ENCODE results near the gene TMEM86A. TPM values are rescaled to one million over a fixed set of nuclear protein-coding genes. Genes with fewer than 3 reads are reported as not detected.
"Not testable (repeated sequence)": the region's sequence is repeated elsewhere in the genome, so short reads cannot be mapped to it uniquely, and the experiment has no call there.

Gene TMEM86A
- total RNA-seq, 1 donor from 2014 or later, result not detected

DNA sequence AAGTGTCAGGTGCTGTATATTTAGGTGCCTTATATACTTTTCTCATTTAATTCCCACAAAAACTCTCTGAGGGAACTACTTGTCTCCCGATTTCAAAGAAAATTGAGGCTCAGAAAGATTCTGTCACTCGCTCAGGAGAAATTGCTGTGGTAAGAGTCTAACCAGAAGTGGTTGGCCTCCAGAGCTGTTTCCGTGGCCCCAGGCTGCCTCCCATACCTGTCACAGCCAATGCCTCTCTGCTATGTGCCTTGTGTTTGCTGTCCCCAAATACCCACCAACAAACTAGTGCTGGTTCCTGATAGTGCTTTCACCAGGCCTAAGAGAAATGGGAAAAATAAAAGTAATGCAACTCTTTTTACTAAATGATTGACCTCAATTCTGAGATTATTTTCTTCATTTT, 21.0 kb upstream of the TMEM86A start:
- Mint-ChIP-seq H3K9me3 (no peaks in the 10 kb centered on the region), H3K27ac (no peak overlapping the region), H3K36me3 (no peaks in the 10 kb centered on the region), H3K4me3 (no peak overlapping the region), H3K4me1 (peaks cover 4% of the 10 kb centered on the region), H3K27me3 (ENCODE audit: insufficient read depth, low read depth) (peaks cover 2% of the 10 kb centered on the region)
- H3K9ac ChIP-seq, result no peak overlapping the region
- no peaks in the 10 kb centered on the region for H3K9me3 ChIP-seq (ENCODE audit: low read depth)
- no peaks in the 10 kb centered on the region for H3F3A ChIP-seq (ENCODE audit: low read depth)
- no peaks in the 10 kb centered on the region for H4K20me1 ChIP-seq (ENCODE audit: low read depth)
- TF ChIP-seq EZH2phosphoT487 (IDR thresholded peaks at IDR 0.05) (no peak), CTCF (IDR thresholded peaks at IDR 0.05) (no peak), EZH2 (IDR thresholded peaks at IDR 0.05) (no peak)
- no peak overlapping the region for H3K27ac ChIP-seq
- no peak overlapping the region for H3K4me3 ChIP-seq
- no peaks in the 10 kb centered on the region for H3K27me3 ChIP-seq
- no peaks in the 10 kb centered on the region for H3K79me2 ChIP-seq (ENCODE audit: low read depth)
- no peaks in the 10 kb centered on the region for H3K36me3 ChIP-seq
- H3K4me1 ChIP-seq, result no peaks in the 10 kb centered on the region
- no peak for DNase-seq (ENCODE audit: low spot score)
- H3K4me2 ChIP-seq, result no peak overlapping the region
- no peak overlapping the region for H2AFZ ChIP-seq (replicated peaks)

DNA sequence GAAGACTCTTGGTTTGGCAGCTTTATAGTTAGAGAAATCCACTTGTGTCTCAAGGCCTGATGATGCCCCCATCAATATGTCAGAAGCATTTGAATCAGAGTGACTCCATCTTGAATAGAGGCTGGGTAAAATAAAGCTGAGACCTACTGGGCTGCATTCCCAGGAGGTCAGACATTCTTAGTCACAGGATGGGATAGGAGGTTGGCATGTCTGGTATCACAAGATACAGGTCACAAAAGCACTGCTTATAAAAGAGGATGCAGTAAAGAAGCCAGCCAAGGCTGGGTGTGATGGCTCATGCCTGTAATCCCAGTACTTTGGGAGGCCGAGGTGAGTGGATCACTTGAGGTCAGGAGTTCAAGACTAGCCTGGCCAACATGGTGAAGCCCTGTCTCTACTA, 16.6 kb upstream of the TMEM86A start:
- H3K27ac ChIP-seq; H3K4me1 Mint-ChIP-seq; H3K36me3 ChIP-seq; H4K20me1 ChIP-seq (ENCODE audit: low read depth); H3K9me3 Mint-ChIP-seq; H3K27me3 Mint-ChIP-seq (ENCODE audit: insufficient read depth, low read depth); H3K9me3 ChIP-seq (ENCODE audit: low read depth); H3K36me3 Mint-ChIP-seq; H3K27ac Mint-ChIP-seq; H3K9ac ChIP-seq; H3F3A ChIP-seq (ENCODE audit: low read depth); H3K4me3 Mint-ChIP-seq; H3K4me3 ChIP-seq; DNase-seq (ENCODE audit: low spot score); H3K4me2 ChIP-seq; H2AFZ ChIP-seq (replicated peaks); H3K27me3 ChIP-seq; H3K79me2 ChIP-seq (ENCODE audit: low read depth): not testable (repeated sequence)
- peaks cover 17% of the 10 kb centered on the region for H3K4me1 ChIP-seq

DNA sequence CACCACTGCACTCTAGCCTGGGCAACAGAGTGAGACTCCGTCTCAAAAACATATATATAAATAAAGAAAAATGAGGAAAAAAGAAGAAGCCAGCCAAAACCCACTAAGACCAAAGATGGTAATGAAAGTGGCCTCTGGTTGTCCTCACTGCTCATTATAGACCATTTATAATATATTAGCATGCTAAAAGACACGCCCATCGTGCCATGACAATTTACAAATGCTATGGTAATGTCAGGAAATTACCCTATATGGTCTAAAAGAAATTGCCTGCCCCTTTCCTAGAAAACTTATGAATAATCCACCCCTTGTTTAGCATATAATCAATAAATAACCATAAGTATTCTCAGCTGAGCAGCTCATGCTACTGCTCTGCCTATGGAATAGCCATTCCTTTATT, 16.1 kb upstream of the TMEM86A start:
- H3K27me3 Mint-ChIP-seq (ENCODE audit: insufficient read depth, low read depth), result no peaks in the 10 kb centered on the region
- Histone ChIP-seq H3K4me2 (no peak overlapping the region), H3F3A (ENCODE audit: low read depth) (no peaks in the 10 kb centered on the region), H3K79me2 (ENCODE audit: low read depth) (no peaks in the 10 kb centered on the region), H3K27ac (no peak overlapping the region), H3K9me3 (ENCODE audit: low read depth) (no peaks in the 10 kb centered on the region), H3K4me1 (peaks cover 17% of the 10 kb centered on the region), H4K20me1 (ENCODE audit: low read depth) (no peaks in the 10 kb centered on the region), H3K27me3 (no peaks in the 10 kb centered on the region), H3K9ac (no peak overlapping the region), H3K4me3 (no peak overlapping the region), H3K36me3 (no peaks in the 10 kb centered on the region), H2AFZ (replicated peaks) (no peak overlapping the region)
- no peak overlapping the region for H3K27ac Mint-ChIP-seq
- no peak for TF ChIP-seq EZH2 (IDR thresholded peaks at IDR 0.05)
- no peak for TF ChIP-seq CTCF (IDR thresholded peaks at IDR 0.05)
- no peak for TF ChIP-seq EZH2phosphoT487 (IDR thresholded peaks at IDR 0.05)
- H3K4me3 Mint-ChIP-seq, result no peak overlapping the region
- H3K9me3 Mint-ChIP-seq, result no peaks in the 10 kb centered on the region
- no peak for DNase-seq (ENCODE audit: low spot score)
- H3K4me1 Mint-ChIP-seq, result peaks cover 9% of the 10 kb centered on the region
- H3K36me3 Mint-ChIP-seq, result no peaks in the 10 kb centered on the region

- Mint-ChIP-seq H3K4me3 (no peak overlapping the region), H3K9me3 (no peaks in the 10 kb centered on the region), H3K4me1 (peaks cover 9% of the 10 kb centered on the region), H3K36me3 (no peaks in the 10 kb centered on the region), H3K27me3 (ENCODE audit: insufficient read depth, low read depth) (no peaks in the 10 kb centered on the region), H3K27ac (no peak overlapping the region)
- TF ChIP-seq EZH2 (IDR thresholded peaks at IDR 0.05) (no peak), CTCF (IDR thresholded peaks at IDR 0.05) (no peak), EZH2phosphoT487 (IDR thresholded peaks at IDR 0.05) (no peak)
- H3K4me1 ChIP-seq, result peaks cover 17% of the 10 kb centered on the region
- no peak overlapping the region for H3K4me3 ChIP-seq
- H3K4me2 ChIP-seq, result no peak overlapping the region
- no peak for DNase-seq (ENCODE audit: low spot score)
- H3K27me3 ChIP-seq, result no peaks in the 10 kb centered on the region
- H3K27ac ChIP-seq, result no peak overlapping the region
- H3K36me3 ChIP-seq, result no peaks in the 10 kb centered on the region
- H3F3A ChIP-seq (ENCODE audit: low read depth), result no peaks in the 10 kb centered on the region
- no peak overlapping the region for H3K9ac ChIP-seq
- H4K20me1 ChIP-seq (ENCODE audit: low read depth), result no peaks in the 10 kb centered on the region
- H2AFZ ChIP-seq (replicated peaks), result peak overlapping the region; percentile 95
- H3K79me2 ChIP-seq (ENCODE audit: low read depth), result no peaks in the 10 kb centered on the region
- no peaks in the 10 kb centered on the region for H3K9me3 ChIP-seq (ENCODE audit: low read depth)
Observed at GRCh38 chr11:18684267-18684666, 14.3 kb upstream of the TMEM86A start.

DNA sequence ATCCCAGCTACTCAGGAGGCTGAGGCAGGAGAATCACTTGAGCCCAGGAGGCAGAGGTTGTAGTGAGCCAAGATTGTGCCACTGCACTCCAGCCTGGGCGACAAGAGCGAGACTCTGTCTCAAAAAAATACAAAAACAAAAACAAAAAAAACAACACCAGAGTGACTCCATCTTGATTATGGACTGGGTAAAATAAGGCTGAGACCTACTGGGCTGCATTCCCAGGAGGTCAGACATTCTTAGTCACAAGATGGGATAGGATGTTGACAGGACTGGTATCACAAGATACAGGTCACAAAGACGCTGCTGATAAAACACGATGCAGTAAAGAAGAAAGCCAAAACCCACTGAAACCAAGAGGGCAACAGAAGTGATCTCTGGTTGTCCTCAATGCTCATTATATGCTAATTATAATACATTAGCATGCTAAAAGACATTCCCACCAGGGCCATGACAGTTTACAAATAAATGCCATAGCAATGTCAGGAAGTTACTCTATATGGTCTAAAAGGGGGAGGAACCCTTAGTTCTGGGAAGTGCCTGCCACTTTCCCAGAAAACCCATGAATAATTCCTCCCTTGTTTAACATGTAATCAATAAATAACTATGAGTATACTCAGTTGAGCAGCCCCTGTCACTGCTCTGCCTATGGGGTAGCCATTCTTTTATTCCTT, 7.0 kb upstream of the TMEM86A start:
- H3K36me3 Mint-ChIP-seq; H3K27ac ChIP-seq; H3K36me3 ChIP-seq; H3K9ac ChIP-seq; H3F3A ChIP-seq (ENCODE audit: low read depth); H3K4me1 ChIP-seq; DNase-seq (ENCODE audit: low spot score); H3K27me3 Mint-ChIP-seq (ENCODE audit: insufficient read depth, low read depth); H3K4me3 Mint-ChIP-seq; H2AFZ ChIP-seq (replicated peaks); H4K20me1 ChIP-seq (ENCODE audit: low read depth); H3K4me1 Mint-ChIP-seq; H3K4me3 ChIP-seq; H3K79me2 ChIP-seq (ENCODE audit: low read depth); H3K9me3 ChIP-seq (ENCODE audit: low read depth); H3K9me3 Mint-ChIP-seq; H3K4me2 ChIP-seq; H3K27ac Mint-ChIP-seq: not testable (repeated sequence)
- H3K27me3 ChIP-seq, result peaks cover 16% of the 10 kb centered on the region
